H1 (cell line): ENCODE data around the gene TDRD12. TPM values are rescaled to one million over a fixed set of nuclear protein-coding genes. Genes with fewer than 3 reads are reported as not detected.
"Not testable (repeated sequence)": the region's sequence is repeated elsewhere in the genome, so short reads cannot be mapped to it uniquely, and the experiment has no call there.

Experiments
- CTCF ChIA-PET: fragments of 300-600 bp; sonication (Branson Sonifier 250); formaldehyde crosslinking; loops from one replicate; lab custom pipeline; 2021; ENCODE audit not compliant: partially characterized antibody; lab: Charles Lee
- POLR2A ChIA-PET: fragments of 300-600 bp; sonication (Branson Sonifier 250); formaldehyde crosslinking; loops from one replicate; lab custom pipeline; 2021; ENCODE audit warnings: inconsistent platforms; ENCODE audit not compliant: partially characterized antibody; lab: Charles Lee
- DNase-seq, 2 experiments: peaks; one replicate each; pipeline versions ENCODE4 v3.0.0 to v3.0.0-alpha.2; 2010 to 2022; ENCODE audit warnings: low spot score in 2 of 2, low read depth in 1 of 2, mixed read lengths in 1 of 2
- FAIRE-seq: peaks from 2 replicates; lab custom pipeline; 2011; peaks lifted over from hg19 to GRCh38; lab: Jason Lieb, UNC
- H2AFZ ChIP-seq: 2 replicates; pipeline ENCODE4 v1.8.1; 2012; ENCODE audit warnings: low read length, inconsistent platforms
- H2AK5ac ChIP-seq: 2 replicates; pipeline ENCODE4 v1.6.1; 2013; ENCODE audit warnings: low read depth, low read length
- H2BK120ac ChIP-seq: replicated peaks from 2 replicates; pipeline ENCODE3; 2013; ENCODE audit warnings: low read depth, low read length, inconsistent platforms
- H2BK12ac ChIP-seq: 2 replicates; pipeline ENCODE4 v1.6.1; 2013; ENCODE audit warnings: low read depth, low read length
- H2BK15ac ChIP-seq: 2 replicates; pipeline ENCODE4 v1.6.1; 2013; ENCODE audit warnings: low read length
- H2BK20ac ChIP-seq: 2 replicates; pipeline ENCODE4 v1.6.1; 2013; ENCODE audit warnings: low read length
- H2BK5ac ChIP-seq: 2 replicates; pipeline ENCODE4 v1.6.1; 2013; ENCODE audit warnings: low read depth, low read length
- H3K14ac ChIP-seq: 2 replicates; pipeline ENCODE4 v1.6.1; 2013; ENCODE audit warnings: inconsistent platforms; ENCODE audit not compliant: insufficient read length
- H3K18ac ChIP-seq: 2 replicates; pipeline ENCODE4 v1.6.1; 2013; ENCODE audit warnings: low read length; ENCODE audit errors: extremely low read depth
- H3K23ac ChIP-seq: 2 replicates; pipeline ENCODE4 v1.6.1; 2013; ENCODE audit warnings: inconsistent platforms; ENCODE audit not compliant: insufficient read length
- H3K23me2 ChIP-seq: 2 replicates; pipeline ENCODE4 v1.6.1; 2013; ENCODE audit warnings: low read depth, low read length
- H3K27ac ChIP-seq: 2 replicates; pipeline ENCODE4 v1.6.1; 2011; ENCODE audit warnings: low read depth, low read length, inconsistent platforms
- H3K27me3 ChIP-seq, 4 experiments: replicated peaks in 1 of 4; 1 replicate in 1 of 4; 2 replicates in 3 of 4; pipeline versions ENCODE4 v1.6.1 to v1.8.1; 2011 to 2013; ENCODE audit warnings: low read length in 3 of 4, mild to moderate bottlenecking in 3 of 4, inconsistent platforms in 2 of 4, mixed read lengths in 2 of 4, moderate library complexity in 1 of 4; ENCODE audit not compliant: control insufficient read depth in 3 of 4, insufficient read depth in 3 of 4; ENCODE audit errors: extremely low read depth in 1 of 4
- H3K36me3 ChIP-seq, 4 experiments: 2 replicates each; pipeline versions ENCODE4 v1.6.1 to v1.8.1; 2011 to 2013; ENCODE audit warnings: mild to moderate bottlenecking in 4 of 4, low read length in 3 of 4, moderate library complexity in 2 of 4, control low read depth in 1 of 4, inconsistent platforms in 1 of 4; ENCODE audit not compliant: insufficient read depth in 4 of 4, control insufficient read depth in 2 of 4
- H3K4ac ChIP-seq: replicated peaks from 2 replicates; pipeline ENCODE3; 2013; ENCODE audit warnings: low read length, low read depth, mixed read lengths, inconsistent platforms; ENCODE audit not compliant: insufficient read length
- H3K4me1 ChIP-seq, 4 experiments: replicated peaks in 1 of 4; 1 replicate in 1 of 4; 2 replicates in 3 of 4; pipeline versions ENCODE4 v1.6.1 to v1.8.1; 2011 to 2013; ENCODE audit warnings: low read length in 3 of 4, inconsistent platforms in 2 of 4, mixed read lengths in 1 of 4; ENCODE audit not compliant: insufficient read depth in 4 of 4, control insufficient read depth in 3 of 4
- H3K4me2 ChIP-seq, 2 experiments: 2 replicates each; pipeline versions ENCODE4 v1.6.1 to v1.8.1; 2011 to 2013; ENCODE audit warnings: low read depth in 2 of 2, low read length in 2 of 2, control low read depth in 1 of 2, inconsistent platforms in 1 of 2, mild to moderate bottlenecking in 1 of 2; ENCODE audit not compliant: insufficient read depth in 1 of 2
- H3K4me3 ChIP-seq, 4 experiments: fragments of 200-600, 300-600 bp in 1 of 4; sonication (generic), shearing (Covaris generic), sonication (Bioruptor Twin) in 1 of 4; 2 replicates each; pipeline versions ENCODE4 v1.5.1 to v1.8.1; 2011 to 2016; ENCODE audit warnings: low read length in 4 of 4, low read depth in 3 of 4, control low read depth in 2 of 4, inconsistent platforms in 2 of 4, mild to moderate bottlenecking in 2 of 4, mixed read lengths in 1 of 4, moderate library complexity in 1 of 4; ENCODE audit not compliant: insufficient read depth in 2 of 4; ENCODE audit errors: extremely low read depth in 1 of 4
- H3K56ac ChIP-seq: replicated peaks from 2 replicates; pipeline ENCODE3; 2013; ENCODE audit warnings: low read depth, mild to moderate bottlenecking, mixed read lengths, low read length, inconsistent platforms; ENCODE audit not compliant: insufficient read length
- H3K79me1 ChIP-seq: 2 replicates; pipeline ENCODE4 v1.6.1; 2013; ENCODE audit warnings: low read depth, low read length, control low read depth
- H3K79me2 ChIP-seq, 2 experiments: 2 replicates each; pipeline versions ENCODE4 v1.6.1 to v1.8.1; 2012 to 2013; ENCODE audit warnings: low read length in 2 of 2, mild to moderate bottlenecking in 2 of 2, inconsistent platforms in 1 of 2; ENCODE audit not compliant: insufficient read depth in 2 of 2, control insufficient read depth in 1 of 2
- H3K9ac ChIP-seq, 4 experiments: replicated peaks in 1 of 4; 1 replicate in 1 of 4; 2 replicates in 3 of 4; pipeline versions ENCODE4 v1.6.1 to v1.8.1; 2011 to 2013; ENCODE audit warnings: low read depth in 3 of 4, low read length in 3 of 4, control low read depth in 2 of 4, mild to moderate bottlenecking in 2 of 4, moderate library complexity in 2 of 4, inconsistent platforms in 1 of 4; ENCODE audit errors: extremely low read depth in 1 of 4
- H3K9me3 ChIP-seq, 2 experiments: 2 replicates each; pipeline versions ENCODE4 v1.6.1 to v1.8.1; 2012 to 2013; ENCODE audit warnings: mild to moderate bottlenecking in 2 of 2, moderate library complexity in 2 of 2, control low read depth in 1 of 2, inconsistent platforms in 1 of 2, low read depth in 1 of 2, low read length in 1 of 2, mixed read lengths in 1 of 2; ENCODE audit not compliant: insufficient read depth in 2 of 2
- H4K20me1 ChIP-seq, 2 experiments: replicated peaks in 1 of 2; 2 replicates each; pipeline versions ENCODE3 to v1.8.1; 2011 to 2013; ENCODE audit warnings: inconsistent platforms in 2 of 2, low read length in 2 of 2, mild to moderate bottlenecking in 1 of 2; ENCODE audit not compliant: insufficient read depth in 2 of 2, control insufficient read depth in 1 of 2
- H4K5ac ChIP-seq: 2 replicates; pipeline ENCODE4 v1.6.1; 2013; ENCODE audit warnings: low read length, low read depth, mixed read lengths, inconsistent platforms; ENCODE audit not compliant: insufficient read length
- H4K8ac ChIP-seq: 2 replicates; pipeline ENCODE4 v1.8.0; 2013; ENCODE audit warnings: mild to moderate bottlenecking, moderate library complexity, low read length, inconsistent platforms; ENCODE audit not compliant: insufficient read depth; ENCODE audit errors: extremely low read depth
- H4K91ac ChIP-seq: replicated peaks from 2 replicates; pipeline ENCODE3; 2013; ENCODE audit warnings: low read length, mixed read lengths, inconsistent platforms; ENCODE audit not compliant: insufficient read length
- BACH1 ChIP-seq: IDR thresholded peaks from 2 replicates; pipeline ENCODE4 v1.6.1; 2012; ENCODE audit warnings: low read length, improper control_type of control experiment
- CHD1 ChIP-seq: IDR thresholded peaks from 2 replicates; pipeline ENCODE4 v1.6.1; 2012; ENCODE audit warnings: low read depth, low read length, improper control_type of control experiment
- CREB1 ChIP-seq: IDR thresholded peaks from 2 replicates; pipeline ENCODE4 v1.6.1; 2012; ENCODE audit warnings: inconsistent platforms
- CTCF ChIP-seq, 3 experiments: IDR thresholded peaks; 1 replicate in 2 of 3; 2 replicates in 1 of 3; pipeline versions ENCODE4 v1.5.1 to v1.6.1; 2011; ENCODE audit warnings: low read length in 3 of 3, mild to moderate bottlenecking in 3 of 3, inconsistent platforms in 2 of 3, low read depth in 1 of 3, moderate library complexity in 1 of 3; ENCODE audit not compliant: insufficient read depth in 1 of 3; ENCODE audit errors: control extremely low read depth in 1 of 3
- POLR2A ChIP-seq, 2 experiments: IDR thresholded peaks; 1 replicate in 1 of 2; 2 replicates in 1 of 2; pipeline ENCODE4 v1.6.1; 2011; ENCODE audit warnings: low read depth in 2 of 2, low read length in 2 of 2, mild to moderate bottlenecking in 2 of 2; ENCODE audit errors: control extremely low read depth in 1 of 2
- RNF2 ChIP-seq: fragments of 200-900, 300-1000 bp; sonication (generic); IDR thresholded peaks from 2 replicates; pipeline ENCODE4 v1.7.1; 2016; ENCODE audit warnings: borderline replicate concordance, low read depth, mild to moderate bottlenecking, antibody characterized with exemption, low read length; ENCODE audit not compliant: poor library complexity, severe bottlenecking; ENCODE audit errors: missing control alignments
- SP2 ChIP-seq: IDR thresholded peaks from 2 replicates; pipeline ENCODE4 v1.6.1; 2012; ENCODE audit warnings: mild to moderate bottlenecking, low read length, inconsistent platforms
- SUZ12 ChIP-seq: fragments of 200-600 bp; sonication (generic); IDR thresholded peaks from 2 replicates; pipeline ENCODE4 v1.6.1; 2012; ENCODE audit warnings: mild to moderate bottlenecking, inconsistent platforms, low read length, moderate library complexity, mixed read lengths
- WGBS, 2 experiments: shearing (Covaris generic) in 1 of 2; methylation state at CpG; one replicate each; pipeline versions ENCODE4 v1.1.6 to v1.1.7; 2013 to 2015; ENCODE audit warnings: low lambda C conversion rate in 2 of 2, mixed read lengths in 2 of 2, inconsistent platforms in 1 of 2, low coverage in 1 of 2, missing lambda C conversion rate in 1 of 2; ENCODE audit not compliant: insufficient replicate concordance in 2 of 2, insufficient coverage in 1 of 2, insufficient read length in 1 of 2; ENCODE audit errors: extremely low coverage in 1 of 2, missing lambda C conversion rate in 1 of 2; 5-methylcytosine and 5-hydroxymethylcytosine counted together
- polyA plus RNA-seq, 7 experiments: library from polyadenylated mRNA; depleted of rRNA in 3 of 7; stranded (reverse) in 5 of 7; unstranded in 2 of 7; fragments of >200 nt in 5 of 7; fragments of 200-250 nt in 2 of 7; gene quantifications; 1 replicate in 5 of 7; 2 replicates in 1 of 7; 4 replicates in 1 of 7; pipeline versions ENCODE4 v1.2.1 to v1.2.3, GENCODE V29; 2011 to 2013; ENCODE audit warnings: missing spikeins in 2 of 7, mixed read lengths in 2 of 7
- total RNA-seq: library from RNA; stranded (reverse); fragmentation: NEBNext Ultra II Directional; extraction: Animal tissue kit (Norgen Biotek cat#: 25700); gene quantifications from 2 replicates; pipeline ENCODE4 v1.2.1, GENCODE V29; 2021

Gene TDRD12
- total and polyA plus RNA-seq, 2 of the 8 experiments (the other 6 are each of a cell fraction or from before 2014, with no cell fraction given): 0.39 to 0.88 TPM

DNA sequence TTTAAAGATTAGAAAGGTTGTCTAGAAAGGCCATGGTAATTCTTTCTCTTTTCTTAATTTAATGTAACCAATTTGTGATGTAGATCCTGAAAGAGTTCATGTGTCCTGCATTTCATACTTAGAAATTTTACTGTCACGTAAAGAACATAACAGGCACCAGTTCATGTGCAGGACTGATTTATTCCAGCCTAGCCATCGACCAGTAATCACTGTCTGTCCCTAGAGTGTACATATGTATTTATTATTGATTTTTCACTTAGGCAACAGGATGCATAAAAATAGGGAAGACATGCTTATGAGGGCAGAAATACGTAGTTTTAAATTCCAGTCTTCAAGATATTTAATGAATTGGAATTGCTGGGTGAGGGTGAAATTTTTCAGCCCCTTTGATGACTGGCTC is 37.6 kb downstream of the TDRD12 start (continued):
- TF ChIP-seq CTCF (IDR thresholded peaks at IDR 0.05; ENCODE audit: control extremely low read depth in 1 of 3, insufficient read depth in 1 of 3, low read depth in 1 of 3, low read length in 3 of 3) (no peak), CREB1 (no peak), RNF2 (no peak), SP2 (no peak), POLR2A (IDR thresholded peaks at IDR 0.05; ENCODE audit: control extremely low read depth in 1 of 2, low read depth in 2 of 2, low read length in 2 of 2) (no peak), CHD1 (no peak), SUZ12 (no peak), BACH1 (no peak)

DNA sequence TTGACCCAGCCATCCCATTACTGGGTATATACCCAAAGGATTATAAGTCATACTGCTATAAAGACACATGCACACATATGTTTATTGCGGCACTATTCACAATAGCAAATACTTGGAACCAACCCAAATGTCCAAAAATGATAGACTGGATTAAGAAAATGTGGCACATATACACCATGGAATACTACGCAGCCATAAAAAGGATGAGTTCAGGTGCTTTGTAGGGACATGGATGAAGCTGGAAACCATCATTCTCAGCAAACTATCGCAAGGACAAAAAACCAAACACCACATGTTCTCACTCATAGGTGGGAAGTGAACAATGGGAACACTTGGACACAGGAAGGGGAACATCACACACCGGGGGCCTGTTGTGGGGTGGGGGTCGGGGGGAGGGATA is 45.8 kb downstream of the TDRD12 start:
- H2BK15ac ChIP-seq, H2AK5ac ChIP-seq, H3K36me3 ChIP-seq, H3K9ac ChIP-seq, H3K9me3 ChIP-seq, FAIRE-seq, H4K91ac ChIP-seq, H3K79me1 ChIP-seq, H4K20me1 ChIP-seq, H3K18ac ChIP-seq, H3K79me2 ChIP-seq, H3K27ac ChIP-seq, H3K23ac ChIP-seq, H3K56ac ChIP-seq, H4K5ac ChIP-seq, H3K14ac ChIP-seq, H2BK5ac ChIP-seq, H2BK20ac ChIP-seq, H2AFZ ChIP-seq, DNase-seq, H3K4ac ChIP-seq, H2BK12ac ChIP-seq, H3K23me2 ChIP-seq, H4K8ac ChIP-seq, H3K4me3 ChIP-seq, H2BK120ac ChIP-seq, POLR2A ChIA-PET, H3K4me1 ChIP-seq, H3K4me2 ChIP-seq, H3K27me3 ChIP-seq: not testable (repeated sequence)
- CTCF ChIA-PET: interaction anchor here (1.7 kb wide), 1 partner anchor 13 kb away, joined by 5 read pairs; no protein-coding TSS in a partner anchor
- 72% methylated on average over 5 of the region's 5 CpGs; no CpG with 5 or more reads in 1 of the 2 experiments for WGBS, 2 experiments
